ENCODE data around the gene LIMCH1. TPM values are rescaled to one million over a fixed set of nuclear protein-coding genes. Genes with fewer than 3 reads are reported as not detected.
"Not testable (repeated sequence)": the region's sequence is repeated elsewhere in the genome, so short reads cannot be mapped to it uniquely, and the experiment has no call there.

Gene LIMCH1
- total RNA-seq: 10 to 100 TPM in 1 of 2 donors, 1 to 10 TPM in 1; 9.3 to 24.1 TPM

- H3K9me3 ChIP-seq: no peaks in the 10 kb centered on the region
- ATAC-seq: peak; percentile 47
- no peak within 1 kb of the TSS for H3K4me3 ChIP-seq
- DNase-seq: peak in 3 of 4 donors; percentile 7 to 15 (median 10)
- peaks cover 3% of the 10 kb centered on the region for H3K4me1 ChIP-seq
- WGBS, 2 donors: 56 to 70% methylated on average over 9 of the region's 9 CpGs
- TF ChIP-seq CTCF (IDR thresholded peaks at IDR 0.05) (no peak), POLR2A (IDR thresholded peaks at IDR 0.05) (no peak)
- H3K36me3 ChIP-seq (replicated peaks in 1 of 2; ENCODE audit: insufficient read depth in 1 of 2, low read depth in 2 of 2): no peaks in the 10 kb centered on the region
- H3K27ac ChIP-seq: no peak within 1 kb of the TSS
- intact Hi-C loops (cut with DNase I): no loop called here
- H3K27me3 ChIP-seq: no peaks in the 10 kb centered on the region
Measured at GRCh38 chr4:41538017-41538733, at the start of gene LIMCH1. LIMCH1 (plus strand) TSS chr4:41538157; CDS start chr4:41605996, 67,839 bp downstream.

DNA sequence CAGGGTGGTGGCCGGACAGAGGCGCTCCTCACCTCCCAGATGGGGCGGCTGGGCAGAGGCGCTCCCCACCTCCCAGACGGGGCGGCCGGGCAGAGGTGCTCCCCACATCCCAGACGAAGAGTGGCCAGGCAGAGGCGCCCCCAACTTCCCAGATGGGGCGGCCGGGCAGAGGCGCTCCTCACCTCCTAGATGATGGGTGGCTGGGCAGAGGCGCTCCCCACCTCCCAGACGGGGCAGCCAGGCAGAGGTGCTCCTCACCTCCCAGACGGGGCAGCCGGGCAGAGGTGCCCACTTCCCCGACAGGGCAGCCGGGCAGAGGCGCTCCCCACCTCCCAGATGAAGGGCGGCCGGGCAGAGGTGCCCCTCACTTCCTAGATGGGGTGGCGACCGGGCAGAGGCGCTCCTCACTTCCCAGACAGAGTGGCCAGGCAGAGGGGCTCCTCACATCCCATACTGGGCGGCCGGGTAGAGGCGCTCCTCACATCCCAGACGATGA is 46.8 kb upstream of the LIMCH1 start:
- 90 to 95% methylated on average over 6 to 21 of the region's 28 CpGs for WGBS, 2 donors
- DNase-seq; H3K36me3 ChIP-seq (replicated peaks in 1 of 2; ENCODE audit: insufficient read depth in 1 of 2, low read depth in 2 of 2); intact Hi-C loops (cut with DNase I); H3K27me3 ChIP-seq; H3K4me3 ChIP-seq; H3K9me3 ChIP-seq; ATAC-seq; H3K27ac ChIP-seq; H3K4me1 ChIP-seq: not testable (repeated sequence)

- no peaks in the 10 kb centered on the region for H3K4me1 ChIP-seq
- ATAC-seq (no peak), DNase-seq (no peak)
- H3K9me3 ChIP-seq: no peaks in the 10 kb centered on the region
- H3K4me3 ChIP-seq: no peak overlapping the region
- TF ChIP-seq POLR2A (IDR thresholded peaks at IDR 0.05) (no peak), CTCF (IDR thresholded peaks at IDR 0.05) (no peak)
- no peaks in the 10 kb centered on the region for H3K36me3 ChIP-seq (replicated peaks in 1 of 2; ENCODE audit: insufficient read depth in 1 of 2, low read depth in 2 of 2)
- no peaks in the 10 kb centered on the region for H3K27me3 ChIP-seq
- H3K27ac ChIP-seq: no peak overlapping the region
- intact Hi-C loops (cut with DNase I): no loop called here
Measured at GRCh38 chr4:41496977-41497376, 41.0 kb upstream of the LIMCH1 start.

DNA sequence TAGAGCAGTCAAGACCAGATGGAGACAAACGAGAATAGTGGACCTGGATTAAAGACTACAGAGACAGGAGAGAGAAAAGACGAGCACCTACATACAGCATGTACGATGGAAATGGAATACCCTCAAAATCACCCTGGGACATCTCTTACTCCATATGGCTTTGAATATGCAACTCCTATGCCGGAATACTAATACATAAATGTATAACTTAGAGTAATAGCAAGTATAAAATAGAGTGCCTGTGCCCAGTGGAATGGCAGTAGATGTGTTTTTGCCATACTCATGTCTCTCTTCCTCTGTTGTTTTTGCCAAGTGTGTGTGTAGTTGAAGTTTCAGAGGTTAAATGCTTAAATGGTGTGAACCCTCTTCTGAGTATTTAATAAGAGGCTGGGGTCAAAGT is 39.8 kb upstream of the LIMCH1 start:
- TF ChIP-seq CTCF (IDR thresholded peaks at IDR 0.05) (no peak), POLR2A (IDR thresholded peaks at IDR 0.05) (no peak)
- Histone ChIP-seq H3K4me1 (no peaks in the 10 kb centered on the region), H3K36me3 (replicated peaks in 1 of 2; ENCODE audit: insufficient read depth in 1 of 2, low read depth in 2 of 2) (no peaks in the 10 kb centered on the region), H3K4me3 (no peak overlapping the region), H3K27ac (no peak overlapping the region), H3K27me3 (no peaks in the 10 kb centered on the region), H3K9me3 (no peaks in the 10 kb centered on the region)
- ATAC-seq: no peak
- 74 to 81% methylated on average over 4 of the region's 4 CpGs for WGBS, 2 donors
- no peak for DNase-seq
- intact Hi-C loops (cut with DNase I): no loop called here

DNA sequence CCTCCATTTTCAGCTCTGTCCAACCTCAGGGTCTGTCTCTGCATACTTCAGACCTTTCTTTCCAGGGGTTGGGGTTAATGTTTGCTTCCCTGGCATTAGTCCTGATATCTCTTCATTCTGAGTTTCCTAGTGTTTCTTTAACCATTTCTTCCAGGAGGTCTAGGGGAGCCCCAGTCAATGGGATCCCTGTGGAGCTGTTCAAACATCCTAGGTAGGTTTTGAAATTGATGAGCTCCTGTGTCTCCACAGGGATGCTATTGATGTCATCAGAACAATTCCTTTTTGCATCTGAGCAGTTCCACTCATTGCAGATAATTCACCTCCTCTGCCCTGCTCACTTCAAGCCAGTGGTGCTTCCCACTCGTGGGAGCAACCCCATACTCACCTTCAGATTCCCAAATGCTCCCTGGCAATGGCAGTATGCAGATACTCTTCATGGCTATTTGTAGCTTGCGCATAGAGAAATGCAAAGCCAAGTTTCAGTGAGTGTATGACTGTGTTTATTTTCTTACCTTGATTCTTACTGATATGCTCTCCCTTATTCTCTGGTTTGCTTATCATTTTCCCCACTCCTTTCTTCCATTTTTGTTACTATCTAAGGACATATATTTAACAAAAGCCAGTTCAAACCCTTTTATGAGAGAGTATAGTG is 33.7 kb upstream of the LIMCH1 start:
- H3K27me3 ChIP-seq: no peaks in the 10 kb centered on the region
- TF ChIP-seq CTCF (IDR thresholded peaks at IDR 0.05) (no peak), POLR2A (IDR thresholded peaks at IDR 0.05) (no peak)
- H3K4me1 ChIP-seq: peaks cover 10% of the 10 kb centered on the region
- H3K4me3 ChIP-seq: no peak overlapping the region
- WGBS, 2 donors: 66 to 69% methylated on average over 2 of the region's 2 CpGs
- H3K9me3 ChIP-seq: no peaks in the 10 kb centered on the region
- no peak for ATAC-seq
- DNase-seq: no peak
- no peaks in the 10 kb centered on the region for H3K36me3 ChIP-seq (replicated peaks in 1 of 2; ENCODE audit: insufficient read depth in 1 of 2, low read depth in 2 of 2)
- intact Hi-C loops (cut with DNase I): no loop called here
- no peak overlapping the region for H3K27ac ChIP-seq

Data from body of pancreas (tissue), 4 donors.